Fibroblast of the aortic adventitia (primary cell): Measurements from ENCODE around the gene COQ10B. TPM values are rescaled to one million over a fixed set of nuclear protein-coding genes. Genes with fewer than 3 reads are reported as not detected.

Experiments used
- DNase-seq: peaks from one replicate; pipeline ENCODE4 v3.0.0-alpha.2; 2010; ENCODE audit warnings: low read depth
- H3K4me3 ChIP-seq: 2 replicates; pipeline ENCODE4 v1.5.1; 2011; ENCODE audit warnings: low read depth, mild to moderate bottlenecking, control low read depth, low read length, moderate library complexity
- CTCF ChIP-seq: IDR thresholded peaks from 2 replicates; pipeline ENCODE4 v1.5.1; 2011; ENCODE audit warnings: mild to moderate bottlenecking, low read length, control low read depth, inconsistent platforms; ENCODE audit not compliant: insufficient read depth
- total RNA-seq: library from RNA; depleted of rRNA; stranded (reverse); fragments of >200 nt; gene quantifications from 2 replicates; pipeline ENCODE4 v1.2.3, GENCODE V29; 2012; ENCODE audit warnings: low replicate concordance

The COQ10B gene
- total RNA-seq, 1 donor: 56.6 TPM

- H3K4me3 ChIP-seq: no peak overlapping the region
- no peak for TF ChIP-seq CTCF
- DNase-seq: no peak
Measured at GRCh38 chr2:197506658-197507057, 53.3 kb downstream of the COQ10B start.

- DNase-seq: no peak
- no peak for TF ChIP-seq CTCF
- H3K4me3 ChIP-seq: no peak overlapping the region
Measured at GRCh38 chr2:197513915-197514314, 60.6 kb downstream of the COQ10B start.

- TF ChIP-seq CTCF: no peak
- peak overlapping the region; percentile 92 for H3K4me3 ChIP-seq
- no peak for DNase-seq
Measured at GRCh38 chr2:197514754-197515153, 61.4 kb downstream of the COQ10B start.

- no peak for DNase-seq
Measured at GRCh38 chr2:197515315-197515738, 62.0 kb downstream of the COQ10B start.

GRCh38 chr2:197515739-197516392, 62.5 kb downstream of the COQ10B start, which contains the start of gene MOB4:
Gene MOB4, plus strand, starts transcription at chr2:197516066. Its CDS starts 21 bp downstream, at chr2:197516087.
- DNase-seq: peak; percentile 92
- H3K4me3 ChIP-seq: peak within 1 kb of the TSS; percentile 92
- TF ChIP-seq CTCF: no peak

More at GRCh38 chr2:197515315-197515738, 62.0 kb downstream of the COQ10B start:
- no peak for TF ChIP-seq CTCF
- peak overlapping the region; percentile 92 for H3K4me3 ChIP-seq

- peak overlapping the region; percentile 92 for H3K4me3 ChIP-seq
- peak; percentile 23 for DNase-seq
- TF ChIP-seq CTCF: no peak
Measured at GRCh38 chr2:197516393-197516761, 63.0 kb downstream of the COQ10B start.

GRCh38 chr2:197517150-197517549, 63.8 kb downstream of the COQ10B start:
- no peak for TF ChIP-seq CTCF
- DNase-seq: no peak
- peak overlapping the region; percentile 92 for H3K4me3 ChIP-seq
